Testis (tissue), 2 donors: ENCODE measurements around the gene WDFY2.

Experiments
- POLR2A ChIP-seq: fragments of 450-650 bp; IDR thresholded peaks from one replicate; pipeline ENCODE4 v1.6.1; 2017; ENCODE audit warnings: antibody characterized with exemption, mild to moderate bottlenecking, moderate library complexity
- TF ChIP-seq, protein P1 (sequence below), 3 experiments: fragments of 450-650 bp in 2 of 3; fragments of 200-600 bp in 1 of 3; sonication (generic) in 1 of 3; IDR thresholded peaks; one replicate each; pipeline ENCODE4 v1.5.1; 2016 to 2019; ENCODE audit warnings: antibody characterized with exemption in 3 of 3, mild to moderate bottlenecking in 2 of 3, moderate library complexity in 1 of 3

DNA sequence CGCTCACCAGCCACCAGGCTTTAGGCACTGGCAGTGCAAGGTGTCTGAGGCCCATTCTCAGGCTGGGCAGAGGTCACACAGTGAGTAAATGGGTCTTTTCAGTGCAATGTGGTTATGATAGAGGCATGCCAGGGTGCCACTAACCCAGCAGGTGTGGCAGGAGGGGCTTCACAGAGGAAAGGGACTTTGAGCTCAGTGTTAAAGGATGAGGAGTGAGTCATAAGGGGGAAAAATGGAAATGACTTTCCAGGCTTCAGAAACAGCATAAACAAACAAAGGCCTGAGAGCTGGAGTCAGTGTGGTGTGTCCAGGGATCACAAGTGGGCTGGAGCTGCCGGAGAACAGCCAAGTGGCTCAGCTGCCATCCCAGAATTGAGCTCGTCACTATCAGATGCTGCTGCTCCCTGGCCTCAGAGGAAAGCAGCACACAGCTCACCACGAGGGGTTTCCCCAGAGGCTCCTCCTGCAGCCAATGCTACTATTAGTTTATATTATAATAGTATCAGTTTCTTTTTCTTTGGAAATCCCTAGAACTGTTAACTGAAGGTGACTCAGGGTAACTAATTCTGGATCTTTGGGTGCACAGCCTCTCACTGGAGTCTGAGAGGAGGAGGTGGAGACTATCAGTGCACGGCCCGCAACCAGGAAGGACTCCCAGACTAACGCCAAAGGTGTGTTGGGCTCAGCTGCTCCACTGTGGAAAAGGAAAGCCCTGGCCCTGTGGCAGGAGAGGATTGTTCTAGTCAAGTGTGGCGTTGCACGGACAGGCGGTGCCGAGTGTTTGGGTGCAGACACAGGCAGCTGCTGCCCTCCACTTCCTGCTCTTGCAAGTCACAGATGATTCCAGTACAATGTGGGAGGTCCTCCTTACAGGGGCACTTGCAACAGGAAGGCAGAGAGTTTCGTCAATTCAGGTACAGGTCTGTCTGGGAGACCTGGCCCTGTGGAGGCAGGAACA is 180.2 kb downstream of the WDFY2 start:
- TF ChIP-seq POLR2A: no peak
- TF ChIP-seq, protein P1, sequence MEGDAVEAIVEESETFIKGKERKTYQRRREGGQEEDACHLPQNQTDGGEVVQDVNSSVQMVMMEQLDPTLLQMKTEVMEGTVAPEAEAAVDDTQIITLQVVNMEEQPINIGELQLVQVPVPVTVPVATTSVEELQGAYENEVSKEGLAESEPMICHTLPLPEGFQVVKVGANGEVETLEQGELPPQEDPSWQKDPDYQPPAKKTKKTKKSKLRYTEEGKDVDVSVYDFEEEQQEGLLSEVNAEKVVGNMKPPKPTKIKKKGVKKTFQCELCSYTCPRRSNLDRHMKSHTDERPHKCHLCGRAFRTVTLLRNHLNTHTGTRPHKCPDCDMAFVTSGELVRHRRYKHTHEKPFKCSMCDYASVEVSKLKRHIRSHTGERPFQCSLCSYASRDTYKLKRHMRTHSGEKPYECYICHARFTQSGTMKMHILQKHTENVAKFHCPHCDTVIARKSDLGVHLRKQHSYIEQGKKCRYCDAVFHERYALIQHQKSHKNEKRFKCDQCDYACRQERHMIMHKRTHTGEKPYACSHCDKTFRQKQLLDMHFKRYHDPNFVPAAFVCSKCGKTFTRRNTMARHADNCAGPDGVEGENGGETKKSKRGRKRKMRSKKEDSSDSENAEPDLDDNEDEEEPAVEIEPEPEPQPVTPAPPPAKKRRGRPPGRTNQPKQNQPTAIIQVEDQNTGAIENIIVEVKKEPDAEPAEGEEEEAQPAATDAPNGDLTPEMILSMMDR (IDR thresholded peaks at IDR 0.05): no peak
